DND-41 (cell line): ENCODE data around the gene SLC25A28.

Experiments
- ATAC-seq: fragments of 200-7000 bp; cut with Tn5 transposase; 3 replicates; pipeline ENCODE4 v1.9.1; 2021; ENCODE audit warnings: low read depth; ENCODE audit not compliant: insufficient read depth
- DNase-seq: peaks from one replicate; pipeline ENCODE4 v3.0.0-alpha.2; 2020
- H2AFZ ChIP-seq: 2 replicates; pipeline ENCODE4 v1.6.0; 2012; ENCODE audit warnings: low read depth, low read length
- H3K27ac ChIP-seq: 2 replicates; pipeline ENCODE4 v1.5.1; 2012; ENCODE audit warnings: low read length, inconsistent platforms
- H3K27me3 ChIP-seq: fragments of 200-600 bp; sonication (generic); 2 replicates; pipeline ENCODE4 v1.6.0; 2012; ENCODE audit warnings: low read length, mild to moderate bottlenecking, inconsistent platforms; ENCODE audit not compliant: insufficient read depth, poor library complexity
- H3K36me3 ChIP-seq: 2 replicates; pipeline ENCODE4 v1.5.1; 2012; ENCODE audit warnings: low read length, inconsistent platforms; ENCODE audit not compliant: insufficient read depth
- H3K4me1 ChIP-seq: 2 replicates; pipeline ENCODE4 v1.5.1; 2012; ENCODE audit warnings: mild to moderate bottlenecking, low read length; ENCODE audit not compliant: insufficient read depth
- H3K4me2 ChIP-seq: 2 replicates; pipeline ENCODE4 v1.6.0; 2012; ENCODE audit warnings: mild to moderate bottlenecking, moderate library complexity, low read length, inconsistent platforms; ENCODE audit not compliant: insufficient read depth
- H3K4me3 ChIP-seq, 2 experiments: fragments of 200-600 bp in 1 of 2; shearing (Covaris generic) in 1 of 2; 2 replicates each; pipeline ENCODE4 v1.5.1; 2012 to 2016; ENCODE audit warnings: inconsistent platforms in 2 of 2, low read length in 2 of 2, mild to moderate bottlenecking in 2 of 2, low read depth in 1 of 2, moderate library complexity in 1 of 2
- H3K79me2 ChIP-seq: 2 replicates; pipeline ENCODE4 v1.6.0; 2012; ENCODE audit warnings: low read length, inconsistent platforms; ENCODE audit not compliant: insufficient read depth
- H3K9ac ChIP-seq: 2 replicates; pipeline ENCODE4 v1.6.0; 2012; ENCODE audit warnings: low read depth, mild to moderate bottlenecking, inconsistent platforms, low read length, moderate library complexity
- H3K9me3 ChIP-seq: 2 replicates; pipeline ENCODE4 v1.5.1; 2012; ENCODE audit warnings: low read length, moderate library complexity, mild to moderate bottlenecking, inconsistent platforms; ENCODE audit not compliant: insufficient read depth, severe bottlenecking
- H4K20me1 ChIP-seq: 2 replicates; pipeline ENCODE4 v1.6.0; 2012; ENCODE audit warnings: low read length; ENCODE audit not compliant: insufficient read depth
- CTCF ChIP-seq: IDR thresholded peaks from 2 replicates; pipeline ENCODE4 v1.5.1; 2012; ENCODE audit warnings: borderline replicate concordance, low read length, moderate library complexity, mild to moderate bottlenecking; ENCODE audit not compliant: poor library complexity, severe bottlenecking; ENCODE audit errors: extremely low read depth
- EZH2 ChIP-seq: IDR thresholded peaks from 3 replicates; pipeline ENCODE4 v1.6.1; 2012; ENCODE audit warnings: borderline replicate concordance, low read depth, mild to moderate bottlenecking, moderate library complexity, low read length, inconsistent platforms; ENCODE audit not compliant: severe bottlenecking

The SLC25A28 gene

GRCh38 chr10:99619851-99620710 is at the start of gene SLC25A28:
TSS of gene SLC25A28 (minus strand) at chr10:99620439. CDS start at chr10:99620335, 104 bp downstream.
- TF ChIP-seq EZH2, result no peak
- no peak for TF ChIP-seq CTCF
- Histone ChIP-seq H3K4me1 (peaks cover 49% of the 10 kb centered on the region), H3K4me3 (peak within 1 kb of the TSS; percentile 85 to 86), H3K9me3 (no peaks in the 10 kb centered on the region), H3K36me3 (peaks cover 36% of the 10 kb centered on the region), H3K4me2 (peak within 1 kb of the TSS; percentile 92), H3K9ac (peak within 1 kb of the TSS; percentile 99), H2AFZ (peak within 1 kb of the TSS; percentile 93), H3K27ac (peak within 1 kb of the TSS; percentile 93), H4K20me1 (peaks cover 18% of the 10 kb centered on the region; the same call in 1 of the 2 replicates), H3K79me2 (peaks cover 54% of the 10 kb centered on the region), H3K27me3 (no peaks in the 10 kb centered on the region)
- no peak; the same call in 2 of the 3 replicates for ATAC-seq
- peak; percentile 97 for DNase-seq

- Histone ChIP-seq H2AFZ (no peak overlapping the region), H3K4me1 (no peaks in the 10 kb centered on the region), H3K79me2 (no peaks in the 10 kb centered on the region), H4K20me1 (no peaks in the 10 kb centered on the region), H3K4me3 (no peak overlapping the region), H3K27me3 (peaks cover 15% of the 10 kb centered on the region), H3K9me3 (no peaks in the 10 kb centered on the region), H3K27ac (no peak overlapping the region), H3K4me2 (no peak overlapping the region), H3K36me3 (no peaks in the 10 kb centered on the region), H3K9ac (no peak overlapping the region)
- ATAC-seq, result no peak
- no peak for DNase-seq
- TF ChIP-seq EZH2, result no peak
- no peak for TF ChIP-seq CTCF
Measured at GRCh38 chr10:99667108-99667751, 47.0 kb upstream of the SLC25A28 start.

GRCh38 chr10:99665304-99665703 is 45.1 kb upstream of the SLC25A28 start:
- Histone ChIP-seq H3K79me2 (no peaks in the 10 kb centered on the region), H3K9ac (no peak overlapping the region), H2AFZ (no peak overlapping the region), H3K27ac (no peak overlapping the region), H3K27me3 (peaks cover 23% of the 10 kb centered on the region), H3K4me3 (no peak overlapping the region), H3K4me1 (no peaks in the 10 kb centered on the region), H3K36me3 (no peaks in the 10 kb centered on the region), H3K4me2 (no peak overlapping the region), H4K20me1 (no peaks in the 10 kb centered on the region), H3K9me3 (no peaks in the 10 kb centered on the region)
- ATAC-seq (no peak), DNase-seq (no peak)
- no peak for TF ChIP-seq EZH2
- no peak for TF ChIP-seq CTCF
